Superior temporal gyrus (tissue), 1 donor: ENCODE results near the gene SFTPB.
A peak's percentile ranks its signal among the peaks of the same experiment; 100 is the strongest.

Experiments used
- DNase-seq: peaks from one replicate; pipeline ENCODE4 v3.0.0-alpha.2; 2016; ENCODE audit errors: extremely low spot score

SFTPB gene

DNA sequence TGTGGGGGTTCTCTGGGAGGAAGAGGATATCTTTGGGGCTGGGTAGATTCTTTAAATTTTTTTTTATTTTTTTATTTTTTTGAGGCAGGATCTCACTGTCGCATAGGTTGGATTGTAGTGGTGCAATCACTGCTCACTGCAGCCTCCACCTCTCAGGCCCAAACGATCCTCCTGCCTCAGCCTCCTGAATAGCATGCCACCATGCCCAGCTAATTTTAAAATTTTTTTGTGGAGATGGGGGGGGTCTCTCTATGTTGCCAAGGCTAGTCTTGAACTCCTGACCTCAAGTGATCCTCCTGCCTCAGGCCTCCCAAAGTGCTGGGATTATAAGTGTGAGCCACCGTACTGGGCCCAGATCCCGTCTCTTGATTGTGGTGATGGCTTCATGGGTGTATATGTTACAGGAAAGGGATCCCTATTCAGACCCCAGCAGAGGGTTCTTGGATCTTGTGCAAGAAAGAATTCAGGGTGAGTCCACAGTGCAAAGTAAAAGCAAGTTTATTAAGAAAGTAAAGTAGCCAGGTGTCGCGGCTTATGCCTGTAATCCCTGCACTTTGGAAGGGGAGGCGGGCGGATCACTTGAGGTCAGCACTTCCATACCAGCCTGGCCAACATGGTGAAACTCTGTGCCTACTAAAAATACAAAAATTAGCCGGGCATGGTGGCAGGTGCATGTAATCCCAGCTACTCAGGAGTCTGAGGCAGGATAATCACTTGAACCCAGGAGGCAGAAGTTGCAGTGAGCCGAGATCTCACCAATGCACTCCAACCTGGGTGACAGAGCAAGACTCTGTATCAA lies 54.1 kb downstream of the SFTPB start:
- no peak for DNase-seq

DNA sequence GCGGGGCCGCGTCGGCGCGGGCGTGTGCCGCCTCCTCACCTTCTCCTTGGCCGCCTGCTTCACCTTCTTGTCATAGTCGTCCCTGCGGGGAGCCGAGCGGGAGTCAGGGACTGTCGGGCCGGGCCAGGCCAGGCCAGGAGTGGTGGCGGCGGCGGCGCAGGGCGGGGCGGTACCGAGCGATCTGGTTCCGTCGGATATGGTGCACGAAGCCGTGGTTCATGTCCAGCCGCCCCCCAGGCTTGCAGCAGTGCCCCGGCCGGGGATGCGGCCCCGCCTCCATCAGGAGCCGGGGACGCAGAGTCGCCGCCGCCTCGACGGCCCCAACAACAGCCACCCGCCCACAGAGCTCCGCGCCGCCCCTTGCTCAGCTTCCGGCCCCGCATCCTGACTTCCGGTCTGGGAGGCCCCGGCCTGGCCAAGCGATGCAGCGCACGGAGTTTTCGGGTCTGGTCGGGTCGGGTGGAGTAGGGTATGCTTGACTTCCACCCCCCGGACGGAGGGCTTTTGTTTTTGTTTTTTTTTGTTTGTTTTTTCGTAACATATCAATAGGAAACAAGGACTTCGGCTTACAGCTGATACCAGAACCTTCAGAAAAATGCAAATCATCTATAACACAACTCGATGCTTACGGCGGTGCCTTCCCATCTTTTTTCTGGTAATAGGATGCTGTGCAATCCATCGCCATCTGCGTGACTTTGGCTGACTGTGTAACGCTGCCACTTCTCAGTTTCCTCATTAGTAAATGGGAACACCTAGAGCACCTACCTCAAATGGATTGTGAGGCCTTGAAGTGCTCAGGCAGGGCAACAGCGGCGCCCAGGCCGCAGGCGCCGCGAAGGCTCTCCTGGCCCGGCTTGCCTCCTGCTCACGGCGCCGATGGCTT lies 56.1 kb downstream of the SFTPB start, which contains the start of gene C2orf68:
Gene C2orf68, minus strand, starts transcription at position 362 of the 883 bp plus-strand sequence. Its CDS starts 82 bp downstream, at position 280.
- peak; percentile 91 for DNase-seq

DNA sequence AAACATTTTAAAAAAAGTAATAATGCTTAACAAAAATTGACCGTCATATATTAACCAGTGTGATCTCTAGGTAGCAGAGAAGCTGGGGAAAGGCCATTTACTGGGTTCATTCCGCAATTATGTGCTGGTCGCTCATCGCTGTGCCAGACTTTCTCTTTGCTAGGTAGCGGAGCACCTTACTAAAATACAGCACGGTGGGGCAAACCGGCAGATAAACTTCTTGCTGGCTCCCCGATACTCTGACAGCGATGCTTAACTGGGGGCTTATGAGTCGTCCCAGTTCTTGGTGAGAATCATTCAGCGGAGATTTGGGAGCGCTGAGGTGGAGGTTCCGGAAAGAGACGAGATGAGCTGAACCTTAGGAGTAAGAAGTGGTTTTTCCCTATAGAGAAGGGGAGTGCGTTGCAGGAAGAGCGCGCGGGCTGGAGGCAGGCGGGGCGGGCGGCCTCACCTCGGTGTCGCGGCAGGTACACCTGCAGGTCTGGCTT lies 56.7 kb downstream of the SFTPB start:
- DNase-seq: no peak
